ENCODE results near the gene RNF152.

RNF152 gene

DNA sequence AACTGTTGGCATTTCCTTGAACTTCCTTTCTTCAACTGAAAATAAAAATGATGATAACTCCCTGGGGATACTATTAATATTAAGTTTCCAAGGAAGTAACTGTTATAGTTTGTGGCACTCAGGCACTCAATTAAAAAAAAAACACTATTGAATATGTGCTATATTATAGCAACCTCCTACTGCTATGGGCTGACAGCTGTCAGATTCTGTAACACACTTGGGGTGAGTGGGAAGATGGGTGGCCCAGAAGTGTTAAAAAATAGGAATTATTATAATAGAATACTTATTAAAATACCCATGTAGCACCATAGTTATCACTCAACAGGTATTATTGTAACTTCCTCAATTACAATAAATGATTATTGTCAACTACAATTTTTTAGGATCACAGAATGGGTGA is 130.9 kb downstream of the RNF152 start:
- DNase-seq (ENCODE audit: low read depth in 2 of 3, low spot score in 1 of 3) = no peak
